Lung (tissue), 13 donors: ENCODE data around the gene PCF11. TPM values are rescaled to one million over a fixed set of nuclear protein-coding genes. Genes with fewer than 3 reads are reported as not detected.

Experiments used
- ATAC-seq: fragments of 200-7000 bp; cut with Tn5 transposase; one replicate; pipeline ENCODE4 v1.9.1; 2020; ENCODE audit warnings: moderate number of reproducible peaks; ENCODE audit not compliant: insufficient read depth, low FRiP score
- DNase-seq, 3 donors: peaks; one replicate each; pipeline ENCODE4 v3.0.0-alpha.2; 2013 to 2017
- H3K27ac ChIP-seq, 2 donors: one replicate each; pipeline ENCODE4 v1.5.1; 2013; ENCODE audit warnings: mild to moderate bottlenecking in 2 of 2, moderate library complexity in 2 of 2, control low read depth in 1 of 2, inconsistent platforms in 1 of 2, low read depth in 1 of 2, low read length in 1 of 2
- H3K27me3 ChIP-seq, 3 donors: one replicate each; pipeline ENCODE4 v1.5.1; 2013; ENCODE audit warnings: low read length in 2 of 3; ENCODE audit not compliant: control insufficient read depth in 3 of 3, insufficient read depth in 3 of 3
- H3K36me3 ChIP-seq, 4 donors: one replicate each; pipeline ENCODE4 v1.5.1; 2013; ENCODE audit warnings: low read length in 4 of 4, mild to moderate bottlenecking in 1 of 4, moderate library complexity in 1 of 4; ENCODE audit not compliant: control insufficient read depth in 4 of 4, insufficient read depth in 4 of 4
- H3K4me1 ChIP-seq, 5 donors: one replicate each; pipeline ENCODE4 v1.5.1; 2013; ENCODE audit warnings: low read length in 5 of 5, mild to moderate bottlenecking in 2 of 5, moderate library complexity in 1 of 5; ENCODE audit not compliant: control insufficient read depth in 5 of 5, insufficient read depth in 5 of 5
- H3K4me3 ChIP-seq: one replicate; pipeline ENCODE4 v1.5.1; 2013; ENCODE audit warnings: mild to moderate bottlenecking, control low read depth, moderate library complexity
- H3K9ac ChIP-seq, 2 donors: one replicate each; pipeline ENCODE4 v1.5.1; 2013; ENCODE audit warnings: low read length in 2 of 2, control low read depth in 1 of 2; ENCODE audit not compliant: insufficient read depth in 1 of 2
- H3K9me3 ChIP-seq, 4 donors: one replicate each; pipeline ENCODE4 v1.5.1; 2013; ENCODE audit warnings: low read length in 3 of 4, mild to moderate bottlenecking in 1 of 4, moderate library complexity in 1 of 4; ENCODE audit not compliant: control insufficient read depth in 4 of 4, insufficient read depth in 3 of 4
- WGBS, 2 donors: extraction: QIAGEN DNeasy Blood & Tissue Kit; methylation state at CpG; one replicate each; pipeline ENCODE4 v1.1.7; 2013; 5-methylcytosine and 5-hydroxymethylcytosine counted together
- polyA plus RNA-seq, 2 donors: library from polyadenylated mRNA; stranded (reverse); fragments of 200-250 nt; gene quantifications; one replicate each; pipeline ENCODE4 v1.2.1, GENCODE V29; 2013
- small RNA-seq: library from RNA; depleted of rRNA; stranded (forward); fragments of <200 nt; gene quantifications from one replicate; pipeline ENCODE3, GENCODE V24; 2014; ENCODE audit warnings: low replicate concordance
- total RNA-seq, 2 donors: library from RNA; depleted of rRNA in 1 of 2; stranded (reverse); fragments of >200 nt in 1 of 2; gene quantifications; one replicate each; pipeline ENCODE4 v1.2.1, GENCODE V29; 2014 to 2021
- TF ChIP-seq, protein P1 (sequence below): IDR thresholded peaks from 2 replicates; pipeline ENCODE4 v1.5.1; 2012; ENCODE audit warnings: mild to moderate bottlenecking; ENCODE audit errors: control extremely low read depth, extremely low read depth
- donor health status: control.
- donor health status: control.
- donor health status: Bipolar disorder and iron deficiency.
- donor health status: healthy.
- donor health status: DM: yes; HTN: yes; CAD: no.

The PCF11 gene
- total and polyA plus RNA-seq, 4 donors = 28.9 to 63.3 (median 45.0) TPM

DNA sequence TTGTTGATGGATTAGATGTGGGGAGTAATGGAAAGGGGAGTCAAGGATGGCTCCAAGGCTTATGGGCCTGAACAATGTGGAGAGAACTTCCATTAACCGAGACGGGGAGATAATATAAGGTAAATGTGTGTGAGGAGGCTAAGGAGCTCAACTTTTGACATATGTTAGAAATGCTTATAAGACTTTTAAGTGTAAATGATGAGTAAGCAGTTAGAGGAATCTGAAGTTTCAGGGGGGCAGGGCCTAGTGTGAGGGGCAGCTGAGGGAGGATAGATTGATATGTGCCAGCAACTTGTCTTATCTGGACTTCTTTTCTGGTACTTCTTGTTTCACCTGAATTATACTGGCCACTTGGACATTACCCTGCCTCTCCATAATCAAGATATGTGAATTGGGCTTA is 66.5 kb downstream of the PCF11 start:
- no peak overlapping the region for H3K4me3 ChIP-seq
- H3K4me1 ChIP-seq = no peaks in the 10 kb centered on the region
- no peaks in the 10 kb centered on the region for H3K27me3 ChIP-seq
- ATAC-seq = no peak
- no peaks in the 10 kb centered on the region for H3K36me3 ChIP-seq
- DNase-seq = no peak
- TF ChIP-seq, protein P1, sequence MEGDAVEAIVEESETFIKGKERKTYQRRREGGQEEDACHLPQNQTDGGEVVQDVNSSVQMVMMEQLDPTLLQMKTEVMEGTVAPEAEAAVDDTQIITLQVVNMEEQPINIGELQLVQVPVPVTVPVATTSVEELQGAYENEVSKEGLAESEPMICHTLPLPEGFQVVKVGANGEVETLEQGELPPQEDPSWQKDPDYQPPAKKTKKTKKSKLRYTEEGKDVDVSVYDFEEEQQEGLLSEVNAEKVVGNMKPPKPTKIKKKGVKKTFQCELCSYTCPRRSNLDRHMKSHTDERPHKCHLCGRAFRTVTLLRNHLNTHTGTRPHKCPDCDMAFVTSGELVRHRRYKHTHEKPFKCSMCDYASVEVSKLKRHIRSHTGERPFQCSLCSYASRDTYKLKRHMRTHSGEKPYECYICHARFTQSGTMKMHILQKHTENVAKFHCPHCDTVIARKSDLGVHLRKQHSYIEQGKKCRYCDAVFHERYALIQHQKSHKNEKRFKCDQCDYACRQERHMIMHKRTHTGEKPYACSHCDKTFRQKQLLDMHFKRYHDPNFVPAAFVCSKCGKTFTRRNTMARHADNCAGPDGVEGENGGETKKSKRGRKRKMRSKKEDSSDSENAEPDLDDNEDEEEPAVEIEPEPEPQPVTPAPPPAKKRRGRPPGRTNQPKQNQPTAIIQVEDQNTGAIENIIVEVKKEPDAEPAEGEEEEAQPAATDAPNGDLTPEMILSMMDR = no peak
- H3K9ac ChIP-seq = no peak overlapping the region
- WGBS, 2 donors = 95% methylated on average over 2 of the region's 2 CpGs
- no peaks in the 10 kb centered on the region for H3K9me3 ChIP-seq
- H3K27ac ChIP-seq = no peak overlapping the region

DNA sequence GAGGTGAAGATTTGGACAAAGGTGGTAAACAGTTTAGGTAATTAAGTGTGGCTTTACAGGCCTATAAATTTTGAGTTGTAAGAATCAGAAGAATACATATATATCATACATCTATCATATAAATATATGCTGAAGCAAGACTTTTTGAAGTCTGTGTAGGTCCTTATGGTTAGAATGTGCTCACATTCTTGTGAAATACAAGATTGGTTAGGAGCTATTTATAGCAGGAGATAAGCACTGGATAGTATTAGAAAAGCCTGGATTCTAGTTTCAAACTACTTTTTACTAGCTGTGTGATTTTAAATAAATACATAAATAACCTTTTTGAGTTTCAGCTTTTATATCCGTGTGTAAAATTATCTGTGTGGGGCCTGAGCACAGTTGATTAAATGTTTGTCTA is 78.9 kb downstream of the PCF11 start:
- ATAC-seq (no peak), DNase-seq (peak in 1 of 3 donors; percentile 40)
- H3K4me1 ChIP-seq = peaks cover 0 to 4% (median 0%) of the 10 kb centered on the region in 5 donors
- no peak overlapping the region for H3K9ac ChIP-seq
- no peak overlapping the region for H3K4me3 ChIP-seq
- TF ChIP-seq, protein P1 = no peak
- no peaks in the 10 kb centered on the region for H3K27me3 ChIP-seq
- no peaks in the 10 kb centered on the region for H3K9me3 ChIP-seq
- no peaks in the 10 kb centered on the region for H3K36me3 ChIP-seq
- H3K27ac ChIP-seq = no peak overlapping the region
- WGBS, 2 donors = 47 to 82% methylated on average over 1 of the region's 1 CpG

Small RNA genes lying within 50 kb of the gene (small RNA-seq; reads per million reads assigned to genes)
- gene AP000873.5 = not detected

Other genes starting within 250 kb of the PCF11 start
- 10 to 100 TPM; 12.4 to 25.5 TPM for gene RAB30, start 85.2 kb upstream of the PCF11 start, total RNA-seq
- 1 to 10 TPM; 1.6 to 2.7 TPM for gene RAB30, start 85.2 kb upstream of the PCF11 start, polyA plus RNA-seq
- 10 to 100 TPM; 17.0 to 20.3 TPM for gene ANKRD42, start 36.6 kb downstream of the PCF11 start, total RNA-seq
- gene ANKRD42, start 36.6 kb downstream of the PCF11 start, polyA plus RNA-seq = 1 to 10 TPM; 7.5 to 8.0 TPM
- gene CCDC90B, start 129.2 kb downstream of the PCF11 start, total RNA-seq = 10 to 100 TPM; 19.0 to 60.9 TPM
- 10 to 100 TPM; 18.8 to 24.6 TPM for gene CCDC90B, start 129.2 kb downstream of the PCF11 start, polyA plus RNA-seq